Right forelimb (tissue), 1 donor: ENCODE results near the gene ZMYND8.

Source experiments
- DNase-seq: peaks from one replicate; pipeline ENCODE4 v3.0.0-alpha.2; 2018

Gene ZMYND8

DNA sequence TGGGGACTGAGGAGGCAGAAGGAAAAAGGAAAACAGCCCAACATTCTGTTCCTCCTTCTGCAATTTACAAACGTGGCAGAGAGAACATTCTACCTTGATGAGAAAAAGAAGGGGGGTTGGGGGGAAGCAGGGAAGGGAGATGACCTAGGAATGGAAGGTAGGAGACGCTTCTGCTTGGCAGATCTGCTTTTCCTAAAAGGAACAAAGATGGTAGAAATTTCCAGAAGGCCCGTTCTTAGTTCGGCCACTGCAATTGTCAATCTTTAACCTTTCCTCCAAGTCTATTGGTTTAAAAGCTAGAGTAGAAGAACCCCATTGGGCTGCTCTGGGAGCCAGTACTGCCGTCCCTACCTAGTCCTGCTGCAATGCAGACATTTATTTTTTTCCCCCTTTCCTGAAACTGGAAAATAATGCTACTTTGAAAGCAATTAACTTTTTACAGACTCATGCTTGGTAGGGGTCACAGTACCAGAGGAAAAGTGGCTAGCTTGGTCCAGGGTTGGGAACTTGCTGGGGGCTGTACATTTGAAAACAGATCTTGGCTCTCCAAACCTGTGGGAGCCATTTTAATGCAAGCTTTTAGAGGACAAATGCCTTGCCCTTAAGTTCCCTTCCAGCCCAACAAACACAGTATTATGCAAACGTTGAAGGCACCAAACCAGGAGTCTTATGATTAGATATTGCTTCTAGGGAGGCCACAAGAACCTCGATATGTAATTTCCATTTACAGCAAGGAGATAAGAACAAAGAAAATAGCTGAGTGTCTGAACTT, 2.6 kb downstream of the ZMYND8 start:
- DNase-seq = no peak

DNA sequence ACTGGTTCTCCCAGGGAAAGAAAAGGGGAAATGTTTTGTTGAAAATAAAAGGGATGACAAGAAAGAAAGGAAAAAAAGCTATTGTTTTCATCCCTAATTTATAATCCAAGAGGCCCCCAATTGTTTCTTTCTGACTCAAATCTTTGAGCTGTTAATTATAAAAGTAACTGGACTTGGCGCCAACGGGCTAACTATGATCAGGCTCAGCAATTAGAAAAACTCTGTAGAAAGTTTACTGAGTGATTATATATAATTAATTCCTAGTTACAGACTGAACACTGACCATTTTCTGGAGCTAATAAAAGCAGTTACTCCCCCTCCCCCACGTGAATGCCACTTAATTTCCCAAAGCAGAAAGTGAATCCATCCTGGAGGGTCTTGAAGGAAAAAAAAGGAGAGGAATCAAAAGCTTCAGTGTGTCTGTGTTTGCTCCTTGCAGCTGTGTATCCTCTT, 3.2 kb downstream of the ZMYND8 start:
- no peak for DNase-seq

DNA sequence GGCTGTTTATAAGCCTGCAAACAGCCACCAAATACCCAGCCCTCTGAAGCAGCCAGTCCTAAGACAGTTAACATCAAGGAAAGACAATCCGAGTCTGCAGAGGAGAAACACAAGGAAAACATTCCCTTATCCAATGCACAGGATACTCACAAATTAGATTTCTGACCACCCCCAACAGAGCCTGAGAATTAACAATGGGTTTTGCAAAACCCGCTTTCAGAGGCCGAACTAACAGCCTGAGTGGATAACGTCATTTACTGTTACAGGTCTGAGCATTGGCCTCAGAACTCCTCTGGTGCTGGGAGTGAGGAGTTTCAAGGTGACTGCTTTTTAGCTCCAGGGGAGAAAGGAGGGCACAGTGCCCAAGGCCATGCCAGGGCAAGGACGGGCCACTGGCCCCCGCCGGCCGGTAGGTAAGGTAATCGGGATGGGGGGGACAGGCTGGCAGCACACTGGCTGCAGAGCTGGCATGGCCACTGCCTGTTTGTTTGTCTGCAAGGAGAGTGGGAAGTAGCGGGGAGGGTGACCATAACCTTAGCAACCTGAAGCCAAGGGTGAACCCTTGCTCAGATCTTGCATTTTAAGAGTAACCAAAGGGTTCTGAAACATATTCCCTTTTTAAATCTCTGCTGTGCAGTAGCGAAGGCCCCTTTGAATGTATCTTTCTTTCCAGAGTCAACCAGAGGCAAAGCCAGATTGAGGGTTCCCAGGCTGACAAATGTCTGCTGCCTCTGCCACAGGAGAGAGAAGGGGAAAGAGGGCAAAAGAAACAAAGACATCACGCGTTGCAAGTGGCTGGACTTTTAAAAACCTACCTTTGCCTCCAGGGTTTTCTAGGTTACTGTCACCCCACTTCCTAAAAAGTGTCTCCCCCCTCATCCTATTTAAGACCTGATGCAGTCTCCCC, 3.9 kb downstream of the ZMYND8 start:
- DNase-seq = no peak

DNA sequence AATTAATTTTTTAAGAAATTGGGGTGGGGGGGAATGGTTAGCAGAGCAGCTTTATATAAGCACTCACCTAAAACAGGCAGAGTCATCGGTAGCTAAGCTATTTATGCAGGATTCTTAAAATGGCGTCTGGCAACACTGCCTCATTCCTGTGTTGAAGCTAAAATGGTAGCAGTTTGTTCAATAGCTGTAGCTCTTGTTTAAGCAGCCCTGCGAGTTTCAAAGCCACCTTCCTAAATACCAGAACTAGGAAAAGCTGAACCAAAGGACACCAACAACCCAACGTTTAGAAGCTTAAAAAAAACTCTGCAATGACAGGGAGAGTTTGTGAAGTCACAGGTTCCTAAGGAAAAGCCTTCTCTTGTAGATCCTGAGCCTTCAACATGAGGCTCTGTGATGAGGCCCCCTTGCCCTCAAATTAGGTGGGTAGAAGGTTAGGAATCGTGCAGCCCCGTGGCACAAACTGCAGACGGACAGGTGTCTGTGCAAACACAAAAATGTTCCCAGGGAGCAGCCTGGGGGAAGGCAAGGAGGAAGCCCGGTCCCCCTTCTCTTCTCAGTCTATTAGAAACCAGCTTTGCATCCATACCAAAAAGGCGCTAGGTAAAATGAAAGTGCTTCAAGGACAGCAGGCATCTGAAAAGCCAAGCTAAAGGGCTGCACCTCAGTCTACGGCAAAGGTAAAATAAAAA, 4.7 kb downstream of the ZMYND8 start:
- DNase-seq = no peak

DNA sequence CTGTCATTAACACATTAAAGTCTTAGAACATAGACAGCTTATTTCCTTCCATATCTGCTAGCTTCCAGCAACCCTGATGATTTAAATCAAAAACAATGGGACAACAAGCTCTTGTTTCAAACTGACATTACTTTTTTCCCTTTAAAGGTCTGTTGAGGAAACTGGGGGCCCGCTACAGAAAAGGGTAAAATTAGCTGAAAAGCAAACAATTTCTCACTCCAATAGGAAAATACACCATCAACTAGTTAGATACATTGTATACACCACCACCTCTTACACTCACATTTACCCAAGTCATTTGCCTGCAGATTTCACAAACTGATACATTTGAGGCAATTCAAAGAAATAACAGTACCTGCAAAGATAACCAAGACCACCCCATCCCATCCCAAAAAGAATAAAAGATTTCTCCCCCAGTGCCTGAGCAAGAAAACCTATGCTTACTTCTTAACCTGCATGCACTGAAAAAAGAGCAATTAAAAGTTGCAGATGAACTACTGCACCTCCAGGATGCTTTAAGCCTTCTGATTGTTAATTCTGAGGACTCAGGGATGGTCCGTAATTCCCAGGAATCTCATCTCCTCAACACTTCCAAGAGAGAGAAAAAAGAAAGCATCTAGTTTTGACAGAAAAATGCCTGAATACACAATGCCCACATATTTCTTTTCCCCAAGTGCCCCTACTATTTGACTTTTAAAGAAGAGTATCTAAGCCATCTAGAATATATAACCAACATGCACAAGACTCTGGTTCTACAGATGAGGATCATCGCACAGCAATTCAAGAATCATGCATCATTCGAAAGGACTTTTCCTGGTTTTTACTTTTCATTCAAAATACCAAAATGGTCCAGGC, 5.6 kb downstream of the ZMYND8 start:
- no peak for DNase-seq

DNA sequence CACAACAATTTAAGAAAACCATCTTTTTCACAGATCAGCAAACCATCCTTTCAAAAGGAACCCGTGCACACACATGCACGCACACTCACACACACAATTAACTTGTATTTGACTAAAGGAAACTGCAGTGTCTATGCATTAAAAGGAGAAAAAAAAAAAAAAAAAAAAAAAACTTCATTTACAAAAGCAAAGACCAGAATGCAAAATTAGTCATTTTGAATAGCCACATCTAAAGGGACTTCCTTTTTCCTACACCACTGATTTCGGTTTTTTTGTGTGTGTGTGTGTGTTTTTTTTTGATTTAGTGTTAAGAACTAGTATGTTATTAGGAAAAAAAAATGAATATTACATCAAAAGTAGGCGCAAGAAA, 6.3 kb downstream of the ZMYND8 start:
- DNase-seq = no peak

DNA sequence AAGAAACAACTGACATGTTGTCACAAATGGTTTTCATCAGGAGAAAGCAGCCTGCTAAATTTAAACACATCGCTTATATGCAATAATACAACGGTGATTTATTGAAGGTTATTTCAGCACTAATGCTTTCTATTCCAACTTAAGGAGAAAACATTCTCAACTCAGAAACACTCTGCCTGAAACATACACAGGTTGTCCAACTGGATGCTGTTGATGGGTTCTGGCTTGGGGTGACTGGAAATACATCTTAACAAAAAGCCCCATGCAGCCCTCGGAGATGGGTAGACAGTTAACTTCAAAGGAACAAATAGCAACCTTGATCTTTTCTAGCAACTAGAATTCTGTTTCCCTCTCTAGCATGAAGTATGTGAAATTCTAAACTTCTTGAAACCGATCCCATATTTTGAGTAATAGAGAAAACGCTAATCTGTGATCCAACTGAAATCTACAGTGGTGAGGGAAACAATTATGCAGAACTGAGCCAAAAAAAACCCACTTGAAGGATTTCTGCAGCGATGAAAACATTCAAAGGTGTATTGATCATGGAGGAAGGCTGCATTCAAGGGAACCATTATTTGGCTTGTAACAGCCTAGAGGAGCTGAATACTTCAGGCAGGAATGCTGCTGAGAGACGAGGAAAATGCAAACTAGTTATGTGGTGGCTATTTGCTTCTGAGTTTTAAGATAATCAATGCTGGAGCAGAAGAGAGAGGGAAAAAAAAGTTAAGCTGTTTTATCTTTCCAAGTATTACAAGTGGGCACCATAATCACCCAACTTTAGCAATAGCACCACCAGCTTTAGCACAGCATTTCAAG, 6.9 kb downstream of the ZMYND8 start:
- DNase-seq = no peak

DNA sequence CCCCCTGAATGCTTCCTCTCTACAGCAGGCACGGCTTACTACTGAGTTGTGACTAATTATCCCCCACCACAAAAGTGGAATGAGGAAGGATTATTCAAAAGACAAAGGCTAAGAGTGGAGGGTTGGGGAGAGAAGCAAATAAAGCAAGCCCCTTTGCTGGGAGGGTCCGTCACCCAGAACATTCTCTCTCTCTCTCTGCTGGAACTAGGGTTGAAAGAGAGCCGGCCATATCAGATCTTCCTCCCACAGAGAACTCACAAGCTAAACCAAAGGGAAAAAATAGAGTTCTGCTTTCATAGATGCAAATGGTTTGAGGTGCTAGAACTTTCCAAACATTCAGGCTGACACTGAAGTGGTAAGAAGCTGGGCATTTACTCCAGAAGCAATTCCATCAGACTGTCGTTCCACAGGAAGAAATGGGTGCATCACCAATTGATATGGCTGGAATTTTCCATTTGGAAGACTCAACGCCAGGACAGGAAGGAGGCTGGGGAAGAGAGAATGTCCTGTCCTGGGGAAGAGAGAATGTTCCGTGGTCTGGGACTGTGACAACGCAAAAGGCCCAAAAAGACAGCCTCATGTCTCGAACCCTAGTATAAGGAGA, 7.9 kb downstream of the ZMYND8 start:
- DNase-seq = no peak

DNA sequence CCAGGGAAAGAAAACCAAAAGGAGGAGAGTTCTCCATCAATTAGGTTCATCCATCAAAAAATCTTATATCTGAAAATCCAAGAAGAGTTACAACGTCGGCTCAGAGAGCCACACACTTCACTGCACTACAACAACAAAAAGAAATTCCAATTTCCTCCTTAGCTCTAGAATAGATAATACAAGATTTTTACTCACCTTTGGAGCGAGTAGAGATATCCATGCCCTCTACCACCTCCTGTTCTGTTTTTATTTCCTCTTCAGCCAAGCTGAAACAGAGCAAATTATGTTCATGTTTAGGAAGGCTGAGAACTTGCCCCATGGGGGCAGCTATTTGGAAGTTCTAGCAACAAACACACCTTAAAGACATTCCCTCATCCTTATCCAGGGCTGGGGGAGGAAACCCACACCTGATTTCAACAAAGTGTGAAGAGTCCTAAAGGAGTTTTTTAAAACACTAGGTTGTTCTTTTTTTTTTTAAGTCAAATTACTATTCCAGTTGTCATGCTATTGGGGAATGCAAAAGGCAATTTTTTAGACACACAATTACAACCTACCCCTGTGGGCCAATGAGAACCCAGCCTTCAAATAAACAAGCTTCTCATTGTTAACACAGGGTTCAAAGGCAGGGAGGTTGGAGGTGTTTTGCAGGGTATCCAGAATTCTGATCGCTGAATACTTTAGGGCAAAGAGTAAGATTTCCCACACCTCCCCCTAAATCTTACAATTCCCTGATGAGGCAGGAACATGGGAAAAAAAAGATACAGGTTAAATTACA, 8.7 kb downstream of the ZMYND8 start:
- no peak for DNase-seq

DNA sequence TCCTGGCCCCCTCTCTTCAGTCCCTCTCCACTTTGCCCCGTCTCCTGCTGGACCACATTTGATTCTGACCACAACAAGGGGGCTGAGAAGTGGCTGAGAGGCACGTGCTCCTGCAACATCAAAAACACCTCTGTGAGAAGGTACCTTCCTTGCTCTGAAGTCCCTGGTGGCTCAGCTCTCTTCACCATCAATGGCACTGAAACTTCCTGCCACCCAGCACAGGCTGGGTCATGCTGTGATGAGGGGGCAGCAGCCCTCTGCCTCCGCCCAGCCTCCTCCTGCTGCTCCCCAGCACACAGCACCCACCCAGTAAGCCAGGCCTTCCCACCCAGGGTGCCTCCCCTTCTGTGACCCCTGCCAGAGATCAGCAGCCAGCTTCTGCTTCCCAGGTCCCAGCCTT, 10.3 kb downstream of the ZMYND8 start:
- DNase-seq = no peak

DNA sequence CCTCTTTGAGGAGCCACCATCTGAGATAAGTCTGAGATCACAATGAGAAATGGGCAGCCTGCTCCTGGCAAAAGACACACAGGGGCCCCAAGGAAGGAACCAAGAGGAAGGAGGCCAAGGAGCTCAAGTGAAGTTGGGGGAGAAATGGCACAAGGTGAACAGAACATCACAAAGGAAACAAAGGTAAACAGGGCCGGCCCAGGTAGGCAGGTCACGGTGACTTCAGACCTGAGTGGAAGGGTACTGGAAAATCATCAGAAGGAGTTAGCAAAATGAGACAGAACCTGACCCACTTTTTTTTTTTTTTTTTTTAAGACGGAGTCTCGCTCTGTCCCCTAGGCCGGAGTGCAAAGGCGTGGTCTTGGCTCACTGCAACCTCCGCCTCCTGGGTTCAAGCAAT, 11.3 kb downstream of the ZMYND8 start:
- DNase-seq = no peak

DNA sequence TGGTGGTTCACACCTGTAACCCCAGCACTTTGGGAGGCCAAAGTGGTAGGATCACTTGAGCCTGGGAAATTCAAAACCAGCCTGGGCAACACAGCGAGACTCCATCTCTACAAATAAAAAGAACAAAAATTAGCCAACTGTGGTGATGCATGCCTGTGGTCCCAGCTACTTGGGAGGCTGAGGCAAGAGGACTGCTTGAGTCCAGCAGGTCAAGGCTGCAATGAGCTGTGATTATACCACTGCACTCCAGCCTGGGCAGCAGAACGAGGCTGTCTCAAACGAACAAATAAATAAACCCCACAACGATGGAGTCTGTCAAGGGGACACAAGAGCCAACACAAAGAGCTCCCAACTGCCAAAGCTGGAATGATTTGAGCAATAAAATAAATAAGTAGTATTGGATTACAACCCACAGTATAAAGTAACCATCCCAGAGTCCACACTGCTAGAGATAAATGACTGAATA, 13.5 kb downstream of the ZMYND8 start:
- no peak for DNase-seq

DNA sequence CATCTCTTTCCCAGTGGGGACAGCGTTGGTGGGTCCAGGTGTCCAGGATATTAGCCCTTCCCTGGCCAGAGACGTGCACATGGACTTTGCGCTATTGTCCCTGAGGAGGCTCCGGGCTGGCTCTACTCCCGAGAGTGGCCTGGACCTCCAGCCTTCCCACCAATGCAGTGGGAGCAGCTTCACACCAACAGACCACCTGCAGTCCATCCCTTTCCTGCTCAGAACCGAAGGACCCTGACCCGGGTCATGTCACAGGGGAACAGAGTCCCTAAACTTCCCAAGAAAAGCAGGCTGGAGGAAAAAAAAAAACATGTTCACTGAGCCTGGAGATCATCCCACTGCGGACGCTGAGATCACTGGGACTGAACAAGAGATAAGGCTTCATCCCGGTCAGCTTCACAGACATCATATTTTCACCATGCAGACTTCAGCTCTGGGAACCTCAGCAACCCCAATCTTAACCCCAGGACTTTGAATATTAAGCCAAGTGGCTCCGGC, 18.3 kb downstream of the ZMYND8 start:
- no peak for DNase-seq

DNA sequence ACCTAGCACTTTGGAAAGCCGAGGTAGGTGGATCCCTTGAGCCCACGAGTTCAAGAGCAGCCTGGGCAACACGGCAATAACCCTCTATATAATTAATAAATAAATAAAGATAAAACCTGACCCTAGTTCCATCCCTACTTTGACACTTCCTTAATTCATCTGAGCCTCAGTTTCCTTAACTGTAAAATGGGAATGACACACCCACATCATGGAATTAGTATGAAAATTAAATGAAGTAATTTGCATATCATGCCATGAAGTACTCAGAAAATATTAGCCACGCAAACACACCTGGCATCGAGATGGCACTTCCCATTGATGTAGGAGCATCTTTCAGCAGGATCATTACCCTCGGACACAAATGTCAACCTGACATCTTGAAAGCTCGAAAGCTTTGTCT, 19.1 kb downstream of the ZMYND8 start:
- no peak for DNase-seq

DNA sequence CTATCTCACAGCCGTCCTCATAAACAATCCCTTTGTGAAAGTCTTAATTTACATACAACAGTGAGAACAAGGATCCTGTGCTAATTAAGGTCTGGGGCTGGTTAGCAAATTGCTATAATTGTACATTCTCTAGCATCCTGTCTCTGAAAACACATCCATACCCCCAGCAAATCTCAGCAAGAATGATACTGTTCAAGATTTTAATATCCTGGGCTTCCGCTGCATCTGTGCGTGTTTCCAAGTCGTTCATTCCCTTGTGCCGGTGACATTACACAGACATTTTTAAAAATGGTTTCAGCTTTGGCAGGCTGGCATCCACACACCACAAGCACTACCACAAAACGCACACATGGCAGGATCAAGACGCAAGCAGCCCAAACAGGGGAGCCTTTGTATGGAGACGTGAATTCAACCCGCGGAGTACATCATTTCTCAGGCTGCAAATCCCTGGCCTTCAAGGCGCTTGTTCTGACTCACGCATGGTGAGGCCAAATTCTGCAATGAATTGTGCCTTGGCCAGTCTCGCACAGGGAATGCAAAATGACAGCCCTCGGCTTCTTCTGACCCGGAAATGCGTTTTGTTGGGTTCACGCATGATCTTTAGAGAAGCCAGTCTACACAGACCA, 20.3 kb downstream of the ZMYND8 start:
- peak; percentile 62 for DNase-seq

DNA sequence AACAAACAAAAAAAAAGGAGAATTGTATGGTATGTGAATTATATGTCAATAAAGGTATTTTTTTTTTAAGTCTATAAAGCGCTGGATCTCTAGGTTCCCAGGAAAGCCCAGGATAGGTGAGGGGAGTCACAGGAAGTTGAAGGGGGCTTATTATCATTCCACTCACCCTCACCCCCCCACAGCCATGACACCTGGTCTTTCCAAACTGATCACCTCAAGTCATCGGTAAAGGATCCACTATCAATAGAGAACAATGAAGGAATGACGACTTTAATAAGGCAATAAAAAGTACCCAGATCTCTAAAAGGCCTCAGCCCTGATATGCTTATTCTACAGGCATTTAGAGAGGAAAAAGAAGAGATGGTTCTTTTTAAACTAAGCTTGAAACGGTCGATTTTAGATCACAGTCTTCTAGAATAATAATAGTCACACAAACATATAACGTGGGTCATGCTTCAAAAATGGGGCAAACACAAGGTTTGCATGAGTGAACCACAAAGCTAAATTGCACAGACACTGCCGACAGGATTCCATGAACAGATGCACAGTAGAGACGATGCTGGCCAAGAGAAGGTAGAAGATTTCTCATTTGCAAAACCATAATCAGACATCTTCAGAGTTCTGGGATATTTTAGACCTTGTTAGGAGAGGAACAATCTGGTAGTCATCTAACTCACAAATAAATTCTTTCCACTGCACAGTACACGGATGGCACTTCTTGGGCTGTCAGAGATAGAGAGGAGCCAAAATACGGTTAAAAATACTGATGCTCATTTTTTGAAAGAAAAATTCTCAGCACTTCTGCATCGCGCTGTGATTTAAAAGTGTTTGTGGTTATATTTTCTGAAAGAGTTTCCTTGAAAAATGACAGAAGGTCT, 21.0 kb downstream of the ZMYND8 start:
- DNase-seq = no peak

DNA sequence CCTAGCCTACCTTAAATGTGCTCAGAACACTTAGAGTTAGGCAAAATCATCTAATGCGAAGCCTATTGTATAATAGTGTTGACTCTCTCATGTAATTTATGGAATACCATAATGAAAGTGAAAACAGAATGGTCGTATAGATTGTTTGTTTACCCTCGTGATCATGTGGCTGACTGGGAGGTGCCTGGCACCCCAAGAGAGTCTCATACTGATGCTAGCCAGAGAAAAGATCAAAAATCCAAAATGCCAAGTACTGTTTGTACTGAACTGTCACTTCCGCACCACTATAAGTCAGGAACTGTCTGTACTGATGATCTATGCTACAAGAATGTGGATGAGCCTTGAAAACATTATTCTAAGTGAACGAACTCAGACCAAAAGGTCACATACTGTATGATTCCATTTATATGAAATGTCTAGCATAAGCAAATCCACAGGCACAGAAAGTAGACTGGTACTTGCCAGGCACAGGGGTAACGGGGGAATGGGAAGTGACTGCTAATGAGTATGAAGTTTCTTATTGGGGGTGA, 22.4 kb downstream of the ZMYND8 start:
- DNase-seq = no peak
